ENCODE measurements around the gene MAGI2.

- TF ChIP-seq EZH2phosphoT487 (IDR thresholded peaks at IDR 0.05; ENCODE audit: borderline replicate concordance, low read depth, low read length) = no peak
- no peak for TF ChIP-seq CTCF (conservative IDR thresholded peaks at IDR 0.05; ENCODE audit: low read length)
Observed at GRCh38 chr7:78368771-78369170, 1084.7 kb downstream of the MAGI2 start.
